Activated T-cell treated with anti-CD3 and anti-CD28 coated beads, Interleukin-2, amount 50 U/mL, for 72 hours (primary cell): ENCODE results near the gene CCDC136. TPM values are rescaled to one million over a fixed set of nuclear protein-coding genes. Genes with fewer than 3 reads are reported as not detected.

Experiments
- ATAC-seq, 2 donors: fragments of 150-1000 bp; cut with Tn5 transposase; replicated peaks in 1 of 2; 2 replicates each; pipeline ENCODE4 v1.10.0; 2021; ENCODE audit warnings: moderate library complexity in 2 of 2, mild to moderate bottlenecking in 1 of 2
- DNase-seq, 2 donors: peaks; one replicate each; pipeline ENCODE4 v3.0.0; 2021 to 2022; ENCODE audit warnings: mixed read lengths in 1 of 2
- H3K27ac Mint-ChIP-seq: one replicate; pipeline ENCODE4 v1.8.0; 2022; ENCODE audit warnings: mild to moderate bottlenecking, moderate library complexity, mixed read lengths
- H3K27me3 Mint-ChIP-seq: one replicate; pipeline ENCODE4 v1.8.0; 2022; ENCODE audit warnings: low read depth, mixed read lengths
- H3K36me3 Mint-ChIP-seq, 2 donors: one replicate each; pipeline ENCODE4 v1.8.0; 2022; ENCODE audit warnings: mixed read lengths in 2 of 2, mild to moderate bottlenecking in 1 of 2; ENCODE audit not compliant: insufficient read depth in 2 of 2
- H3K4me1 Mint-ChIP-seq: one replicate; pipeline ENCODE4 v1.8.0; 2022; ENCODE audit warnings: low read depth, mixed read lengths
- H3K4me3 Mint-ChIP-seq, 2 donors: one replicate each; pipeline ENCODE4 v1.8.0; 2022; ENCODE audit warnings: mild to moderate bottlenecking in 2 of 2, mixed read lengths in 2 of 2, moderate library complexity in 2 of 2
- H3K9me3 Mint-ChIP-seq, 2 donors: one replicate each; pipeline ENCODE4 v1.8.0; 2022; ENCODE audit warnings: mixed read lengths in 2 of 2
- total RNA-seq, 2 donors: library from RNA; stranded (reverse); gene quantifications; one replicate each; pipeline ENCODE4 v1.2.3, GENCODE V29; 2022

Gene CCDC136
- total RNA-seq, 2 donors from 2014 or later = 4.6 to 7.4 TPM

- Mint-ChIP-seq H3K4me3 (no peak overlapping the region), H3K27ac (no peak overlapping the region)
These were observed 28.2 kb upstream of the CCDC136 start for GRCh38 chr7:128763541-128763940.

GRCh38 chr7:128767475-128768110, 24.2 kb upstream of the CCDC136 start:
- H3K36me3 Mint-ChIP-seq = peaks cover 3 to 26% of the 10 kb centered on the region in 2 donors
- no peak for ATAC-seq
- no peaks in the 10 kb centered on the region for H3K9me3 Mint-ChIP-seq
- DNase-seq = no peak
- no peak overlapping the region for H3K4me3 Mint-ChIP-seq
- no peak overlapping the region for H3K27ac Mint-ChIP-seq
- no peaks in the 10 kb centered on the region for H3K4me1 Mint-ChIP-seq
- no peaks in the 10 kb centered on the region for H3K27me3 Mint-ChIP-seq

More at GRCh38 chr7:128763541-128763940, 28.2 kb upstream of the CCDC136 start:
- DNase-seq (no peak), ATAC-seq (no peak)
- Mint-ChIP-seq H3K36me3 (peaks cover 5 to 9% of the 10 kb centered on the region in 2 donors), H3K4me1 (no peaks in the 10 kb centered on the region), H3K27me3 (no peaks in the 10 kb centered on the region), H3K9me3 (no peaks in the 10 kb centered on the region)

GRCh38 chr7:128770233-128770632, 21.5 kb upstream of the CCDC136 start:
- H3K4me1 Mint-ChIP-seq = no peaks in the 10 kb centered on the region
- H3K36me3 Mint-ChIP-seq = peaks cover 0 to 21% of the 10 kb centered on the region in 2 donors
- no peaks in the 10 kb centered on the region for H3K9me3 Mint-ChIP-seq
- no peak overlapping the region for H3K27ac Mint-ChIP-seq
- H3K27me3 Mint-ChIP-seq = no peaks in the 10 kb centered on the region
- DNase-seq = no peak
- no peak overlapping the region for H3K4me3 Mint-ChIP-seq
- ATAC-seq = no peak

GRCh38 chr7:128773604-128774003, 18.2 kb upstream of the CCDC136 start:
- no peak for ATAC-seq
- no peak for DNase-seq
- peak overlapping the region; percentile 26 for H3K27ac Mint-ChIP-seq
- H3K4me3 Mint-ChIP-seq = no peak overlapping the region
- peaks cover 7 to 30% of the 10 kb centered on the region in 2 donors for H3K36me3 Mint-ChIP-seq
- peaks cover 4 to 7% of the 10 kb centered on the region in 2 donors for H3K9me3 Mint-ChIP-seq
- H3K4me1 Mint-ChIP-seq = peaks cover 5% of the 10 kb centered on the region
- H3K27me3 Mint-ChIP-seq = no peaks in the 10 kb centered on the region

- H3K9me3 Mint-ChIP-seq = peaks cover 4 to 7% of the 10 kb centered on the region in 2 donors
- DNase-seq (no peak), ATAC-seq (no peak)
- no peaks in the 10 kb centered on the region for H3K27me3 Mint-ChIP-seq
- no peak overlapping the region for H3K27ac Mint-ChIP-seq
- H3K4me1 Mint-ChIP-seq = peaks cover 5% of the 10 kb centered on the region
- peaks cover 7 to 27% of the 10 kb centered on the region in 2 donors for H3K36me3 Mint-ChIP-seq
- H3K4me3 Mint-ChIP-seq = no peak overlapping the region
These were observed 17.6 kb upstream of the CCDC136 start for GRCh38 chr7:128774029-128774689.

- Mint-ChIP-seq H3K27ac (no peak overlapping the region), H3K36me3 (peaks cover 7 to 20% of the 10 kb centered on the region in 2 donors), H3K4me3 (no peak overlapping the region), H3K9me3 (peaks cover 4 to 7% of the 10 kb centered on the region in 2 donors), H3K4me1 (peaks cover 5% of the 10 kb centered on the region), H3K27me3 (no peaks in the 10 kb centered on the region)
- no peak for DNase-seq
- no peak for ATAC-seq
These were observed 16.8 kb upstream of the CCDC136 start for GRCh38 chr7:128774921-128775320.

- Mint-ChIP-seq H3K9me3 (peaks cover 4 to 7% of the 10 kb centered on the region in 2 donors), H3K4me3 (no peak within 1 kb of the TSS), H3K27ac (no peak within 1 kb of the TSS)
These were observed 15.9 kb upstream of the CCDC136 start, which contains the start of gene OPN1SW for GRCh38 chr7:128775744-128776474. Gene OPN1SW (minus strand): TSS chr7:128775794. CDS start chr7:128775781, 13 bp downstream.

GRCh38 chr7:128777156-128778123, 14.3 kb upstream of the CCDC136 start:
- H3K4me1 Mint-ChIP-seq = peaks cover 5% of the 10 kb centered on the region
- no peaks in the 10 kb centered on the region for H3K27me3 Mint-ChIP-seq
- DNase-seq = no peak
- peak overlapping the region in 1 of 2 donors; percentile 22 for H3K4me3 Mint-ChIP-seq
- ATAC-seq = peak in 1 of 2 donors; percentile 57
- H3K36me3 Mint-ChIP-seq = peaks cover 7 to 14% of the 10 kb centered on the region in 2 donors
- peak overlapping the region; percentile 95 for H3K27ac Mint-ChIP-seq
- peaks cover 4 to 7% of the 10 kb centered on the region in 2 donors for H3K9me3 Mint-ChIP-seq

More at GRCh38 chr7:128775744-128776474, 15.9 kb upstream of the CCDC136 start, which contains the start of gene OPN1SW:
- Mint-ChIP-seq H3K27me3 (no peaks in the 10 kb centered on the region), H3K36me3 (peaks cover 7 to 20% of the 10 kb centered on the region in 2 donors), H3K4me1 (peaks cover 5% of the 10 kb centered on the region)
- ATAC-seq = no peak
- no peak for DNase-seq

- no peak for ATAC-seq
- H3K4me3 Mint-ChIP-seq = no peak overlapping the region
- H3K9me3 Mint-ChIP-seq = peaks cover 4 to 7% of the 10 kb centered on the region in 2 donors
- no peak for DNase-seq
- no peaks in the 10 kb centered on the region for H3K27me3 Mint-ChIP-seq
- H3K27ac Mint-ChIP-seq = no peak overlapping the region
- peaks cover 5% of the 10 kb centered on the region for H3K4me1 Mint-ChIP-seq
- H3K36me3 Mint-ChIP-seq = peaks cover 7 to 13% of the 10 kb centered on the region in 2 donors
These were observed 12.8 kb upstream of the CCDC136 start for GRCh38 chr7:128778946-128779345.

- Mint-ChIP-seq H3K27me3 (no peaks in the 10 kb centered on the region), H3K36me3 (peaks cover 7 to 10% of the 10 kb centered on the region in 2 donors), H3K9me3 (peaks cover 4 to 7% of the 10 kb centered on the region in 2 donors), H3K4me3 (no peak overlapping the region), H3K4me1 (peaks cover 5% of the 10 kb centered on the region), H3K27ac (no peak overlapping the region)
- ATAC-seq (no peak), DNase-seq (no peak)
These were observed 10.6 kb upstream of the CCDC136 start for GRCh38 chr7:128781126-128781525.

- no peak overlapping the region for H3K4me3 Mint-ChIP-seq
- H3K27me3 Mint-ChIP-seq = no peaks in the 10 kb centered on the region
- H3K9me3 Mint-ChIP-seq = peaks cover 4 to 5% of the 10 kb centered on the region in 2 donors
- no peak for DNase-seq
- peaks cover 5% of the 10 kb centered on the region for H3K4me1 Mint-ChIP-seq
- no peak for ATAC-seq
- H3K36me3 Mint-ChIP-seq = peaks cover 7 to 10% of the 10 kb centered on the region in 2 donors
- no peak overlapping the region for H3K27ac Mint-ChIP-seq
These were observed 9.9 kb upstream of the CCDC136 start for GRCh38 chr7:128781851-128782250.

- Mint-ChIP-seq H3K4me3 (no peak overlapping the region), H3K9me3 (no peaks in the 10 kb centered on the region), H3K4me1 (no peaks in the 10 kb centered on the region), H3K36me3 (no peaks in the 10 kb centered on the region), H3K27me3 (peaks cover 1% of the 10 kb centered on the region), H3K27ac (no peak overlapping the region)
- peak in 1 of 2 donors; percentile 37 for ATAC-seq
- DNase-seq = no peak
These were observed 8.5 kb upstream of the CCDC136 start for GRCh38 chr7:128783143-128783861.
